Memory B cell (primary cell): ENCODE results near the gene ANK3.

Experiments
- ATAC-seq: fragments of 150-1000 bp; cut with Tn5 transposase; 2 replicates; pipeline ENCODE4 v1.10.0; 2021; ENCODE audit warnings: low read depth, mild to moderate bottlenecking, moderate library complexity
- DNase-seq, 2 donors: peaks; one replicate each; pipeline ENCODE4 v3.0.0; 2022; ENCODE audit warnings: low spot score in 2 of 2
- H3K27ac Mint-ChIP-seq: one replicate; pipeline ENCODE4 v1.8.0; 2022; ENCODE audit warnings: mild to moderate bottlenecking, moderate library complexity, mixed read lengths
- H3K27me3 Mint-ChIP-seq: one replicate; pipeline ENCODE4 v1.8.0; 2022; ENCODE audit warnings: mixed read lengths
- H3K36me3 Mint-ChIP-seq: one replicate; pipeline ENCODE4 v1.8.0; 2022; ENCODE audit warnings: mild to moderate bottlenecking, mixed read lengths
- H3K4me1 Mint-ChIP-seq: one replicate; pipeline ENCODE4 v1.8.0; 2022; ENCODE audit warnings: mixed read lengths
- H3K4me3 Mint-ChIP-seq: one replicate; pipeline ENCODE4 v1.8.0; 2022; ENCODE audit warnings: mild to moderate bottlenecking, moderate library complexity, mixed read lengths
- H3K9me3 Mint-ChIP-seq: one replicate; pipeline ENCODE4 v1.8.0; 2022; ENCODE audit warnings: mixed read lengths

ANK3 gene

DNA sequence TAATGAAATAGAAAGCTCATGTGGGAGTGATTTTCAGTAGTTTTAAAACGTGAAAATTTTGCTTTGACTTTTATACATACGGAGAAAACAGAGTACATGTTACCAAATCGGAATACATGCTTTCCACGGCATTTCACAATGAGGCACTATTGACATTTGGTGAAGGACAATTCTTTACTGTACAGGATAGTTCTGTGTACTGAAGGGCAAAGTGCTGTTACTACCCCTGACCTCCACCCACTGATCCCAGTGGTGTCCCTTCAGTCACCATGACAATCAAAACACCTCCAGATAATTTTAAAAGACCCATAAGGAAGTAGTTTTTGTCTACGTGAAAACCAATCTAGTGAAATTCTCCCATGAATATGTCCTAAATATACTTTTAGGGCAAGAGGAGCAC is 33.1 kb upstream of the ANK3 start:
- no peaks in the 10 kb centered on the region for H3K27me3 Mint-ChIP-seq
- H3K9me3 Mint-ChIP-seq = no peaks in the 10 kb centered on the region
- DNase-seq (no peak), ATAC-seq (no peak)
- H3K4me1 Mint-ChIP-seq = peaks cover 7% of the 10 kb centered on the region
- H3K36me3 Mint-ChIP-seq = peaks cover 8% of the 10 kb centered on the region
- no peak overlapping the region for H3K4me3 Mint-ChIP-seq
- H3K27ac Mint-ChIP-seq = no peak overlapping the region

DNA sequence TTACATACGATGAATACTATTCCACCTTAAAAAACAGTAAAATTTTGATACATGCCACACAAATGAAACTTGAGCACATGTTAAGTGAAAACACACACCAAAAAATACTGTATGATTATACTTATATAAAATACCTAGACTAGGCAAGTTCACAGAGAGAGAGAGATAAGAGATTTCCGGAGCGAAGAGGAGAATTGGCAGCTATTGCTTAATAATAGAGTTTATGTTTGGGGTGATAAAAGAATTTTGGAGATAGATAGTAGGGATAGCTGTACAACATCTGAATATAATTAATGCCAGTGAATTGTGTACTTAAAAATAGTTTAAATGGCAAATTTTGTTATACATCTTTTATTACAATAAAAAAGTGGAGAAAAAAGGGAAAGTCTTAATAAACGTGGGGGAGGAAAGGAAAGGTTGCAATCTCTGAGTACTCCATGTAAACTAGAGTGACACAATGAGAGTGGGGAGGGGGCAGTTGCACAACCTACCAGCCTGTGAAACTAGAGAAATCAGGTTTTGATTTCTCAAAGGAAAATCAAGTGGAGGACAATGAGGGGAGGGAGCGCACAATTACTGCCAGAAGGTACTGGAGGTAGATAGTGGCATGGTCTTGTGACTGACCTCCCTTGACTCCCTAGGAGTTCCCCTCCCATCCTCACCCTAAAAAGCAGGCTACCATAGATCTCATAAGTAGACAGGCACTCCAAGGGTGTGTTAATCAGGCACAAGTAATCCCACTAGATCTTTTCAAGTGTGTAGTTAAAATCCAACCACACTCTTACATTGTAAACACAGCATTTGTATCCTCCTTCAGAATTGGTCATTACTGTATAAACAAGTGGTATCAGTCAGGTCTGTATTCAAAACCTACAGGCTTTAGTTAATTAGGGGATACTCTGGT is 31.6 kb upstream of the ANK3 start:
- DNase-seq (no peak), ATAC-seq (no peak)
- Mint-ChIP-seq H3K36me3 (peaks cover 7% of the 10 kb centered on the region), H3K27ac (no peak overlapping the region), H3K4me1 (peaks cover 9% of the 10 kb centered on the region), H3K9me3 (no peaks in the 10 kb centered on the region), H3K4me3 (no peak overlapping the region), H3K27me3 (no peaks in the 10 kb centered on the region)

DNA sequence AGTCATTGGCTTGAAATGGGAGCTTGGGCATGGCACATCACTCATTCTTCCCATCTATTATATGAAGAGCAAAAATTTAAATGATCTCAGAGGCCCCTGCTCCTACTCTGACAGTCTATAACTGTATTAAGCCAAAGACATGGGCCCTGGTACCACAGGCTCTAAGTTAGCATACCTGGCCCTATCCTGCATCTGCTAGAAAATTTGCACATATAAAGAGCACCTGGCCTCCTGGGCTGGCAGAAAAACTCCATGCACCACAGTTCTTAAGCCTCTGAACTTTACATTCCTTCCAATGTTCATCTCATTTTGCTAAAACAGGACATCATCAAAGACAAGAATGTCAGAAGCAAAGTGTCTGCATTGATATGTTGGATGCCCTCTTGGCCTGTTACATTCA is 29.6 kb upstream of the ANK3 start:
- no peaks in the 10 kb centered on the region for H3K27me3 Mint-ChIP-seq
- DNase-seq = no peak
- peaks cover 2% of the 10 kb centered on the region for H3K4me1 Mint-ChIP-seq
- ATAC-seq = no peak
- no peak overlapping the region for H3K27ac Mint-ChIP-seq
- H3K36me3 Mint-ChIP-seq = peaks cover 3% of the 10 kb centered on the region
- no peak overlapping the region for H3K4me3 Mint-ChIP-seq
- H3K9me3 Mint-ChIP-seq = no peaks in the 10 kb centered on the region

DNA sequence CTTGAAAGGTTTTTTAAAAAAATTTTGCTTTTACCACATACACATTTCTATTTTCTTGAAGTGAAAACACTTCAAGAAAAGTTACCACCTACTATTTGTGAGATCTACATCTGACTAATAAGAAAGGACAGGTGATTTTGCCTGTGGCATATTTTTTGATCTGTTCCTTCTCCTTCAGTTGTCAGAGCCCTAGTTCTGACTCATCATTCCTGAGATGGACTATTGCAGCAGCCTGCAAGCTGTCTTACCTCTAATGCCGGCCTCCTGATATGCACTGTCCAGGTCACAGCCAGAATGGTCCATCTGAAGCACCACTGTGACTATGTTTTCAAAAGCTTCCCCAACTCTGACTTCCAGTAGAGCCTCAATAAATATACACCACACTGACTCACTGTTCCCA is 28.2 kb upstream of the ANK3 start:
- DNase-seq = no peak
- ATAC-seq = no peak
- Mint-ChIP-seq H3K9me3 (no peaks in the 10 kb centered on the region), H3K36me3 (peaks cover 3% of the 10 kb centered on the region), H3K4me3 (no peak overlapping the region), H3K27me3 (no peaks in the 10 kb centered on the region), H3K4me1 (peaks cover 2% of the 10 kb centered on the region), H3K27ac (no peak overlapping the region)

DNA sequence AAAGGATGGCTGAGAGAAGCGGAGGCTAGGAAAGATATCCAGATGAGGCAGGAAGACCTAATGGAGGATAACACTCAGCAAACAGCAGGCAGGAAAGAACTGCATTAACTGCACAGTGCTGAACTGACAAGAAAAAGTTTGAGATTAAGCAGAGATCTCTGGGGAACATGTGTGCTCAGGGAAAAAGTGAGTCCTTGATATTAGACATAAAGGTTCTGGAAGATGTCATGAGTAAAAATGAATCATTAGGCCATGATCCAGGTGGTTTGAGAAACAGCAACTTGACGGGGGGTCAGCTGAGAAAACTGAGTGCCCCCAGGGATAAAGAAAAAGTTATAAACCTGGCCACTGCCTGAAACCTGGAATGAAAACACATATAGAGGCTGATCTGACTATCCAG is 27.3 kb upstream of the ANK3 start:
- no peaks in the 10 kb centered on the region for H3K9me3 Mint-ChIP-seq
- no peak overlapping the region for H3K4me3 Mint-ChIP-seq
- no peak for ATAC-seq
- no peaks in the 10 kb centered on the region for H3K27me3 Mint-ChIP-seq
- H3K36me3 Mint-ChIP-seq = peaks cover 3% of the 10 kb centered on the region
- DNase-seq = no peak
- H3K4me1 Mint-ChIP-seq = peaks cover 2% of the 10 kb centered on the region
- no peak overlapping the region for H3K27ac Mint-ChIP-seq

DNA sequence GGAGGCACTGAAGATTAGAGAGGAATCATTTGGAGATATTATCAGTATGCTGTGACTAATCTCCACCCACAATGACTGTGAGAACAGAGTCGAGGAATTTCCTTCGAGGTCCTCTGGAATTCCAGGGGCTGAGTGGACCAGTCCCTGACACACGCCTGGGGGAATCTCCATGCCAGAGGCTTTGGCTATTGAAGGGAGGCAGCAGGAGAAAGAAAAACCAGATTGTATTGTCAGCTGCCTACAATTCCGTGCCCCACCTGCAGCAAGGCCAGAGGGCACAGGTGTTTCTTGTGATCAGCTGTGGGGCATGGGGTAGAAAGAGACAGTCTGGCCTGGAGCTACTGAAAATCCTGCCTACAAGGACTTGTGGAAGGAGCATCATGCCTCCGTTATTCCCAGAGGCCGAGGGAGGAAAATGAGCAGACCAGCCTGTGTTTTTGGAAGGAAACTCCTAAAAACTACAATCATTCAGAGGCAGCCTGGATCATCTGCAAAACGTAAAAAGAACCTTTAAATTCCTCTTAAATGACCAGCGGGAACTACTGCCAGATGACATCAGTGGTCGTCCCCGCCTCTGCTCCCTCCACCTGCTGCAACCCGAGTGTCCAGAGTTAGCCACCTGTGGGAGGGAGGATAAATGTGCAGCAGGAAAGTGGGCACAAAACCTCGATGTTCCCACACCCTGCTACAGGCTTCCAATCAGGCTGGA is 25.4 kb upstream of the ANK3 start:
- peaks cover 3% of the 10 kb centered on the region for H3K36me3 Mint-ChIP-seq
- H3K27me3 Mint-ChIP-seq = no peaks in the 10 kb centered on the region
- DNase-seq = no peak
- ATAC-seq = no peak
- no peak overlapping the region for H3K4me3 Mint-ChIP-seq
- no peaks in the 10 kb centered on the region for H3K9me3 Mint-ChIP-seq
- peaks cover 2% of the 10 kb centered on the region for H3K4me1 Mint-ChIP-seq
- no peak overlapping the region for H3K27ac Mint-ChIP-seq

DNA sequence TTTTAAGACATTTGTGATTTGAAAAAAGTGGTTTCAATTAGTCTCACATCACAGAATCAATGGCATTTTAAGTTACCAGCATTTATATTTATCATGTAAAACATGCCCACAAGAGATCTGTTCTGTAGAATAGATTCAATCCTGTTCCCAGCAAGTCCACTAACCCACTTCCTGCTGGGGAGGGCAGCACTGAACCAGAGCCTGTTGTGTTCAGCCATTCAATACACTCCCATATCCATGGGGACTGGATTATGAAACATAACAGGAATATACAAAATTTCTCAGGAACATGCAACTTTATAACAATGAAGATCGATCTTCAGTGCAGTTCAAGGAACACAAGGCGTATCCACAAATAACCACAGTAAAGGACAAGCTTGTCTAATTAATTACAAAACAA is 24.4 kb upstream of the ANK3 start:
- H3K9me3 Mint-ChIP-seq = no peaks in the 10 kb centered on the region
- H3K4me1 Mint-ChIP-seq = peaks cover 2% of the 10 kb centered on the region
- peaks cover 3% of the 10 kb centered on the region for H3K36me3 Mint-ChIP-seq
- H3K27ac Mint-ChIP-seq = no peak overlapping the region
- no peak overlapping the region for H3K4me3 Mint-ChIP-seq
- DNase-seq (no peak), ATAC-seq (no peak)
- no peaks in the 10 kb centered on the region for H3K27me3 Mint-ChIP-seq

DNA sequence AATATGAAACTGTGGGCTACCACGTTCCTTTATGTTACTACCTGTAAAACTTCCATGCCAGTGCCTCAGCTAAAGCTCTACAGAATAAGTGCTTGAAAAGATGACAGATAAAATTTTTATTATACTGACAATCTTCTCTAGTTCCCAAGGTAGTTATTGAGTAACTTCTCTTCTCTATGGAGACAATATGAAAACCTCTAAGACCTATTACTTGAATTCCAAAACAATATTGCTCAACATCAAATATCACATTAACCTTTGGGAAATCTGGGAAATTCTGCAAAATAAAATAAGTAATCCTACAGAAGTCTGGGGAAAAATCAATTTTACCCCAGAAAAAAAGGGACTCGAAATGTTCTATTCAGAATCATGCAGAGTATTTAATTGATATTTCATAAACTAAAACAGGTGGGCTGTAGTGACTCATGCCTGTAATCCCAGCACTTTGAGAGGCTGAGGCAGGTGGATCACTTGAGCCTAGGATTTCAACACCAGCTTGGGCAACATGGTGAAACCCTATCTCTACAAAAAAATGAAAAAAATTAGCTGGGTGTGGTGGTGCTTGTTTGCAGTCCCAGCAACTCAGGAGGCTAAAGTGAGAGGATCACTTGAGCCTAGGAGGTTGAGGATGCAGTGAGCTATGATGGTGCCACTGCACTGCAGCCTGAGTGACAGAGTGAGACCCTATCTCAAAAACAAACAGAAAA is 23.8 kb upstream of the ANK3 start:
- no peaks in the 10 kb centered on the region for H3K27me3 Mint-ChIP-seq
- H3K36me3 Mint-ChIP-seq = peaks cover 3% of the 10 kb centered on the region
- DNase-seq (no peak), ATAC-seq (no peak)
- H3K9me3 Mint-ChIP-seq = no peaks in the 10 kb centered on the region
- no peak overlapping the region for H3K4me3 Mint-ChIP-seq
- no peak overlapping the region for H3K27ac Mint-ChIP-seq
- H3K4me1 Mint-ChIP-seq = peaks cover 2% of the 10 kb centered on the region

DNA sequence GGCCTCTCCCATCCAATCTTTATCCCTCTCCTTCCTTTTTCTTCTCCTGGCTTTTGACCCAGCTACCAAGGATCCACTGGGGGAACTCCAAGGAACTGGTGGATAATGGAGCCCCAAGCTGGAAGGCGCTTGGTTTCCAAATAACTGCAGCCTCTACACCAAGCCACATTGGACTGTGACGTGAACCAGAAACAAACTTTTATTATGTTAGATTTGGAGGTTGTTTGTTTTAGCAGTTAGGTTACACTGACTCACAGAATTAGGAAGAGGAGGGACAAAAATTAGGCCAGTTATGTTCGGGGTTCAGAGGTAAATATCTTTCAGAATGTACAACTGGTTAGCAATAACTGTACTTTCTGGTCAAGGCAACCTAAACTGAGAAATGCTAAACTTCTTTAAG is 21.3 kb upstream of the ANK3 start:
- Mint-ChIP-seq H3K27ac (no peak overlapping the region), H3K4me1 (peaks cover 2% of the 10 kb centered on the region), H3K27me3 (no peaks in the 10 kb centered on the region), H3K9me3 (no peaks in the 10 kb centered on the region), H3K36me3 (no peaks in the 10 kb centered on the region), H3K4me3 (no peak overlapping the region)
- ATAC-seq = no peak
- DNase-seq = no peak

DNA sequence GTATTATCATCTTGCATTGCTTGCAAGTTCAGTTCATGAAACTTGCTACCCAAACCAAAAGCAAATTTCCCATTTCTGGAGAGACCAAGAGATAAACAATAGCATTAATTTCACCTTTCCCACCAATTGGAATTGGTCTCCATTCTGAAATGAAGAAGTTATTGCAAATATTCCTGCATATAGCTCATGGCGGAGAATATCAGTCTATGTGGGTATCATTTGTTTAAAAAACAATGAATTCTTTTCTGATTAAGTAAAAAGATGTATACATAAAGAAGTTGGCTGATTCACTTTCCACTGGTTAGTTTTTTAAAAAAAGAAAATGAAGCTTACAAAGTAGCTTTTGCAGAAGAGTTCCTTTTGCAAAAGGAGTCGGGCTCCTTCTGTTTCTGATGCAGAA is 19.5 kb upstream of the ANK3 start:
- no peak overlapping the region for H3K27ac Mint-ChIP-seq
- H3K27me3 Mint-ChIP-seq = no peaks in the 10 kb centered on the region
- peaks cover 2% of the 10 kb centered on the region for H3K4me1 Mint-ChIP-seq
- ATAC-seq (no peak), DNase-seq (no peak)
- no peaks in the 10 kb centered on the region for H3K9me3 Mint-ChIP-seq
- H3K4me3 Mint-ChIP-seq = no peak overlapping the region
- no peaks in the 10 kb centered on the region for H3K36me3 Mint-ChIP-seq

DNA sequence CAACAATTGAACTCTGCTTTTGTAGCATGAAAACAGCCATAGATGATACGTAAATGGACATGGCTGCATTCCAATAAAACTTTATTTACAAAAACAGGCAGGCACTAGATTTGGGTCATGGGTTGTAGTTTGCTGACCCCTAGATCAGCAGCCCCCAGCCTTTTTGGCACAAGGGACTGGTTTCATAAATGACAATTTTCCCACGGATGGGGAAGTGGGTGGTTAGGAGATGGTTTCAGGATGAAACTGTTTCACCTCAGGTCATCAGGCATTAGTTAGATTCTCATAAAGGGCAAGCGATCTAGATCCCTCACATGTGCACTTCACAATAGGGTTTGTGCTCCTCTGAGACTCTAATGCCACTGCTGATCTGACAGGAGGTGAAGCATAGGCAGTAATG is 16.5 kb upstream of the ANK3 start:
- no peak for DNase-seq
- Mint-ChIP-seq H3K36me3 (no peaks in the 10 kb centered on the region), H3K27ac (no peak overlapping the region), H3K4me3 (no peak overlapping the region), H3K4me1 (peaks cover 2% of the 10 kb centered on the region), H3K9me3 (no peaks in the 10 kb centered on the region), H3K27me3 (no peaks in the 10 kb centered on the region)
- ATAC-seq = no peak

DNA sequence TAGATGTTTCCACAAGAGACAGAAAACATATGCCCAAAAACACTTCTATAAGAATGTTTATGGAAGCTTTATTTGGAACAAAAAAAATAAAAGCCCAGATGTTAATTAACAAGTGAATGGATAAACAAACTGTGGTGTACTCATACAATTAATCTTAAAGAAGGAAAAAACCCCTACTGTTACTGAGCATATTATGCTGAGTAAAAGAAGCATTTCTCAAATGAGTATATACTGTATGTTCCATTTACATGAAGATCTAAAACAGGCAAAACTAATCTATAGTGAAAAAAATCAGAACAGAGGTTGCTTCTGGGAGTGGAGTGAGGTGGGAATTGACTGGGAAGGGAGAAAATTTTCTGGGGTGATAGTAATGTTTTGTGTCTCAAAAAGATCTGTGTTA is 15.5 kb upstream of the ANK3 start:
- no peak for DNase-seq
- Mint-ChIP-seq H3K9me3 (no peaks in the 10 kb centered on the region), H3K27ac (no peak overlapping the region), H3K27me3 (no peaks in the 10 kb centered on the region), H3K4me3 (no peak overlapping the region), H3K4me1 (peaks cover 2% of the 10 kb centered on the region), H3K36me3 (no peaks in the 10 kb centered on the region)
- no peak for ATAC-seq

DNA sequence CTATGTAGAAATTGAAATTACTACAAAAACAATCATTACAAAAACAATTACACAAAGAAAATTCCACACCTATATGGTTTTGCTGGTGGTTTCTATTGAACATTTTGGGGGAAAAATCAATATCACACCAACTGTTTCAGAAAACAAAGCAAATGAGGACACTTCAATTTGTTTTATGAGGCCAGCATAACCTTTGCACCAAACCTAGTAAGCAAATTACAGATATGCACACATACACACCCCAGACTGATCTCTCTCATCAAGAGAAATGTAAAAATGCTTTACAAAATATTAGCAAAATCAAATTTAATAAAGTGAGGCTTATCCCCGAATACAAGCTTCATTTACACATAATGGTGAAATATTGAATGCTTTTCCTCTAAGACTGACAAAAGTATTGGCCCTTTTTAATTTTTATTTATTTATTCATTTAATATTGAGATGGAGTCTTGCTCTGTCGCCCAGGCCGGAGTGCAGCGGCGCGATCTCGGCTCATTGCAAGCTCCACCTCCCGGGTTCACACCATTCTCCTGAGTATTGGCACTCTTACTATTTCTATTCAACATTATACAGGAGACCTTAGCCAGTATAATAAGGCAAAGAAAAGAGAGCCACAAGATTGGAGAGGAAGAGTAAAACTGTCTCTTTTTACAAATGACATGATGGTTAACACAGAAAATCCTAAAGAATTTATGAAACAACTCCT is 13.6 kb upstream of the ANK3 start:
- ATAC-seq = no peak
- no peak for DNase-seq
- no peak overlapping the region for H3K4me3 Mint-ChIP-seq
- H3K27ac Mint-ChIP-seq = no peak overlapping the region
- no peaks in the 10 kb centered on the region for H3K27me3 Mint-ChIP-seq
- peaks cover 2% of the 10 kb centered on the region for H3K4me1 Mint-ChIP-seq
- H3K36me3 Mint-ChIP-seq = no peaks in the 10 kb centered on the region
- H3K9me3 Mint-ChIP-seq = no peaks in the 10 kb centered on the region

DNA sequence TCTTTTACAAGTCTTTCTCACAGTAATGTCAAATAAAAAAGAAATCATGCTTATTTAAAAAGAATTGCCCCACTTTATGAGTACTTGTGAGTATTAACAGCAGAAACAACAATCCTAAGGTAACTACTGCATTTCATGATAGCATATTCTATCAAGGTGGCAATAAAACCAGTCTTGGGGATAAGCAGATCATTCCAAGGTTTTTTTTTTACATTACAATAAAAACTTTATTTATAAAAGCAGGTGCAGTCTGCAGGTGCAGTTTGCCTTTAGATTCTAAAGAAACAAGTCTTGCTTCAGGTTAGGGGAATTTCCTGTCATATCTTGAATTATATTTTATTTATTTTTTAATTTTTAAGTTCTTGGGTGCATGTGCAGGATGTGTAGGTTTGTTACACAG is 10.7 kb upstream of the ANK3 start:
- no peak overlapping the region for H3K27ac Mint-ChIP-seq
- no peaks in the 10 kb centered on the region for H3K36me3 Mint-ChIP-seq
- no peaks in the 10 kb centered on the region for H3K9me3 Mint-ChIP-seq
- DNase-seq (no peak), ATAC-seq (no peak)
- no peaks in the 10 kb centered on the region for H3K27me3 Mint-ChIP-seq
- H3K4me3 Mint-ChIP-seq = no peak overlapping the region
- H3K4me1 Mint-ChIP-seq = peaks cover 8% of the 10 kb centered on the region
